Epithelial cell of esophagus (primary cell): ENCODE measurements around the gene AUTS2.

ENCODE experiments used
- DNase-seq: peaks from one replicate; pipeline ENCODE4 v3.0.0; 2010; ENCODE audit warnings: low read depth
- H3K4me3 ChIP-seq: 2 replicates; pipeline ENCODE4 v1.5.1; 2011; ENCODE audit warnings: mild to moderate bottlenecking, low read length, control low read depth
- CTCF ChIP-seq: IDR thresholded peaks from 2 replicates; pipeline ENCODE4 v1.5.1; 2011; ENCODE audit warnings: low read depth, mild to moderate bottlenecking, low read length, control low read depth, inconsistent platforms; ENCODE audit not compliant: insufficient read depth; ENCODE audit errors: missing control alignments

The AUTS2 gene

GRCh38 chr7:69922026-69922803, 323.9 kb downstream of the AUTS2 start:
- H3K4me3 ChIP-seq = no peak overlapping the region
- no peak for TF ChIP-seq CTCF
- no peak for DNase-seq

GRCh38 chr7:69927461-69927860, 329.2 kb downstream of the AUTS2 start:
- no peak for TF ChIP-seq CTCF
- no peak for DNase-seq
- H3K4me3 ChIP-seq = no peak overlapping the region

- no peak overlapping the region for H3K4me3 ChIP-seq
- TF ChIP-seq CTCF = no peak
- no peak for DNase-seq
These were observed 330.3 kb downstream of the AUTS2 start for GRCh38 chr7:69928621-69929020.

GRCh38 chr7:69929622-69930021, 331.3 kb downstream of the AUTS2 start:
- no peak for TF ChIP-seq CTCF
- no peak overlapping the region for H3K4me3 ChIP-seq
- no peak for DNase-seq

- DNase-seq = peak; percentile 4
- TF ChIP-seq CTCF = peak; percentile 58
- H3K4me3 ChIP-seq = no peak overlapping the region
These were observed 333.9 kb downstream of the AUTS2 start for GRCh38 chr7:69932034-69932628.

- no peak for DNase-seq
- H3K4me3 ChIP-seq = no peak overlapping the region
- no peak for TF ChIP-seq CTCF
These were observed 336.0 kb downstream of the AUTS2 start for GRCh38 chr7:69934144-69934903.
